HG03135 (cell line): ENCODE measurements around the gene NOA1.
A peak's percentile ranks its signal among the peaks of the same experiment; 100 is the strongest.

ENCODE experiments used
- ATAC-seq: cut with Tn5 transposase; IDR thresholded peaks from one replicate; pipeline ENCODE4 v1.9.1; 2021; ENCODE audit warnings: mild to moderate bottlenecking, moderate library complexity; ENCODE audit not compliant: unreplicated experiment

NOA1 gene

GRCh38 chr4:56977321-56978012, at the start of gene NOA1:
Gene NOA1, minus strand, starts transcription at chr4:56977606. Its CDS starts 21 bp downstream, at chr4:56977585.
- ATAC-seq = peak; percentile 85

GRCh38 chr4:57023104-57023503, 45.7 kb upstream of the NOA1 start:
- ATAC-seq = no peak

DNA sequence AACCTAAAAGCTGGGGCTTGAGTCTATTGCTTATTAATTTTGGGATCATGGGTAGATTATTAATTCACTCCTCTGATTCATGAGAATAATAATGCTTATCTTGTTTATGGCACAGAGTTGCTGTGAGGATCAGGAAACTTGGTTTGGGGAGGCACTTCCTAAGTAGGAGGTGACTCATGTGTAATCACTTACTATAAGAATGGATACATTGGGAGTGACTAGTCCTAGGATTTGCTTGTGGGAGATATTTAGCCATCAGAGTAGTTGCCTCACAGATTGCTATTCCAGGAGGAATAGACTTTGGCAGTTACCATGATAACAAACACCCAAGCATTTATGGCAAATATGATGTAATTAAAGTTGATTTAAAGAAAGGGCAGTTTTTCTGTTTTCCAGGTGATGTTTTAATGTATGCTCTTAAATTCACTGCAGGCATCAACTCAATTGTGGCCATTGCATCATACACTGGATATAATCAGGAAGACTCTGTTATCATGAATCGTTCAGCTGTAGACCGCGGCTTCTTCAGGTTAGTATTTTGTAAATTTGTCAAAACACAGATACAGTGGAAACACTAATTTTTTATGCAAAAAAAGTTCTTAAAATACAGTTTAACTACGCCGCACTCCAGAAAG, 43.2 kb upstream of the NOA1 start:
- no peak for ATAC-seq

DNA sequence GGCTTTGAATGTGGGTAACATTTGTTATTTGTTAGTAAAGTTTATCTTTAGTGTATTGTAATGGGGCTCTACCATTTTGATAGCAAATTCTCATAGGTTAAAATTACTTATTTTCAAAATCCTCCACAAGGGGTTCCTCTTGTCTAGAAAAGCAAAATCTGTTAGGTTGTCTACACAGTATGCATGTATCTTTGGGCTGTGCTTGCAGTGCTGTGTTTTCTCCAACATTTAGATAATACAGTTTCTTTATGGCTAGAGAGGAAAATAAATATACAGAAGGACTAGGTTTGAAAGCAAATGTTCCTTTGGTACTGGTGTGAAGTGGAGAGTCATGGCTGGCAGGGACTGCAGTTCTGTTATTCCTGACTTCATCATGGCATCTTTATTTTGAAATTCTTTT, 41.6 kb upstream of the NOA1 start:
- no peak for ATAC-seq

DNA sequence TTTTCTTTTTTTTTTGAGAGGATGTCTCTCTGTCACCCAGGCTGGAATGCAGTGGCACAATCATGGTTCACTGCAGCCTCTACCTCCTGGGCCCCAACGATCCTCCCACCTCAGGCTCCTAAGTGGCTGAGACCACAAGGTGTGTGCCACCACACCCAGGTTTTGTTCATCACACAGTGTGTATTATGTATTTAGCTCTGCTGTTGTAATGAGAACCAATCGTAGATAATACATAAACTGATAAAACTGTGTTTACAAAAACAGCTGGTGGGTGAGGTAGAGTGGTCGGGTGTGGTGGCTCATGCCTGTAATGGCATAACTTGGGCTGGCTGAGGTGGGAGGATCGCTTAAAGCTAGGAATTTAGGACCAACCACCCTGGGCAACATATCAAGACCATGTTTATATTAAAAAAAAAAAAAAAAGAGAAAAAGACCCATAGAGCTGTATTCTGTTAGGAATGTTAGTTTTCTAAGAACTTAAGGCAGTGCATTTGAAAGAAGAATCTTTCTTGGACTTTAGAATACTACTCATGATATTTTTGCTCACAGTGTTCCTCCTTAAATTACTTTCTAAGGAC, 36.2 kb upstream of the NOA1 start:
- no peak for ATAC-seq

DNA sequence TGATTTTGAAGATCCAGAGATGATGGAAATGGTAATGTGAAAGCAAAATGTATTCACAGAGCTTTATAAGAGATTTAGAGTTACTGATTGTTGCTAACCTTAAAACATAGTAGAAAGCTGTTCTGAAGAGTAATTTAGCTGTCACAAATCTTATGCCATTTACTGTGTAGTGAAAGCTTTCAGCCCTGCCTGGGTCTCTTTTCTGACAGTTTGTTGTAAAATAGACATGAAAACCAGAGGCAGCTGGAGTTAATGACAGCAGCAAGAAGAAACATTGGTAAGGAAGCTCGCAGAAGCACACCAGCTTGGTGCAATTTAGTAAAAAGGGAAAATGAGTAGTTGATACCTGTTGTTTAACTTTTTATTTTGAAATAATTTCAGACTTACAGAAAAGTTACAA, 22.3 kb upstream of the NOA1 start:
- no peak for ATAC-seq

- ATAC-seq = no peak
These were observed 18.1 kb upstream of the NOA1 start for GRCh38 chr4:56995525-56995924.

- ATAC-seq = no peak
These were observed 12.9 kb upstream of the NOA1 start for GRCh38 chr4:56990109-56990905.

GRCh38 chr4:56986952-56987351, 9.5 kb upstream of the NOA1 start:
- ATAC-seq = no peak

- ATAC-seq = no peak
These were observed 8.8 kb upstream of the NOA1 start for GRCh38 chr4:56986192-56986591.

- ATAC-seq = no peak
These were observed 4.4 kb upstream of the NOA1 start for GRCh38 chr4:56981795-56982201.

DNA sequence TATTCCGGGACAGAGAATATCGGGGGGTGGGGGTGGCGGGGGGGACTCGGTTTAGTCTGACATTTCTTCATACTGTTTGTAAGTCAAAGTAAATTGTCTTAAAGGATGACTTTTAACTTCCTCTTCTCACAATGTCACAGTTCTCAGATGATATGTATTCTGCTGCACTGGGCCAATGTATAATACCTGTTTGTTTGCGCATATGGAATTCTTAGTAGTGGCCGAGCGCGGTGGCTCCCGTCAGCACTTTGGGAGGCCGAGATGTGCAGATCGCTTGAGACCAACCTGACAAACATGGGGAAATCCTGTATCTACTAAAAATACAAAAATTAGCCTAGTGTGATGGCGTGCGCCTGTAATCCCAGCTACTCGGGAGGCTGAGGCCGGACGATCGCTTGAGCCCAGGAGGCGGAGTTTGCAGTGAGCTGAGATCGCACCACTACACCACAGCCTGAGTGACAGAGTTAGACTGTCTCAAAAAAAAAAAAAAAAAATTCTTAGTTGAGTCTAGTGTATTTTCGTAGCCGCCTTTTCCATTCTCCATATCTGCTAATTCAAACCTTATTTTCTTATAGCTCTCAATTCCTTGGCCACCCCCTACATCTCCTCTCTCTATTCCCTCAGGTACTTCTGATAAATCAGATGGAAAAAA, 2.1 kb upstream of the NOA1 start:
- no peak for ATAC-seq

- peak; percentile 41 for ATAC-seq
These were observed 1.4 kb upstream of the NOA1 start, which contains the start of gene POLR2B for GRCh38 chr4:56978750-56979303. Gene POLR2B, plus strand, starts transcription at chr4:56978896. Its CDS starts 90 bp downstream, at chr4:56978986.

- ATAC-seq = peak; percentile 31
These were observed 527 bp downstream of the NOA1 start for GRCh38 chr4:56976837-56977320.

DNA sequence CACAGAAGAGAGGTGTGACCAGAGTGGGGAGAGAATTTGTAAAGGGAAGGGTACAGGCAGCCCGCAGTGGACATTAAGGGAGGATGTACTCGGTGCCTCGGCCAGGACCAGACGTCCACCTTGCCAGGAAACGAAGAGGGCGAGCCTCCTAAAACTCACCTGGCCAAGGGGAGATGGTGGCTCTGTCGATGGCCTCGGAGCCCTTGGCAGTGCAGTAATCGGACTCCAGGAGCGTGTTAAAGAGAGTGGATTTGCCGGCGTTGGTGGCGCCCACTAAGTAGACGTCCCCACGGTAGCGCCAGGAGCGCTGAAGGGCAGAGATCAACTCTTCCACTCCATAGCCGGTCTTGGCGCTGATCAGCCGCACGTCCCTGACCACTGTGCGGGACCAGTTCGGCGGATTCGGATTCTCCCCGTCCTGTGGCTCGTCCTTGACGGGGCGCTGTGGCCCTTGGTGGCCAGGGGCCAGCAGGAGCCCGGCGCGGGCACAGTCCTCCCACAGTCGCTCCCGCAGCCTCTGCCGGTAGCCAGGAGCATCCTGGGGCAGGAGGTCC, 1.0 kb downstream of the NOA1 start:
- no peak for ATAC-seq

- ATAC-seq = no peak
These were observed 4.1 kb downstream of the NOA1 start for GRCh38 chr4:56973336-56973735.

DNA sequence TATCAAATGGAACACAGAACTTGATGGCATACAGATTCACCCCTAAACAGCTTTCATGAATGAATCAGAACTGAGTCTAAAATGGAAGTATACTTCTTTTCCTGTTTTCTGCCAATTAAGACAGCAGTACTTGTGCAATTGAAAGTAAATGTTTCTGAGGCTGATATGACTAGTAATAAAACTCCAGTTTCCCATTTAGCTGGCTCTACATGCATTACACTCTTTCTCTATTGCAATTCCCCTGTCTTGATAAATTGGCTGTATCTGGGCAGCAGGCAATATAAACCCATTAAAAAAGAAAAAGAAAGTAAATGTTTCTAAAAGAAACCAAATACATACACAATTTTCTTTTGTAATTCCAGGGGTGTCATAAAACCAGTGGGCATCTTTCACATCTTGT, 4.6 kb downstream of the NOA1 start:
- no peak for ATAC-seq

- ATAC-seq = no peak
These were observed 5.0 kb downstream of the NOA1 start for GRCh38 chr4:56972389-56972788.

DNA sequence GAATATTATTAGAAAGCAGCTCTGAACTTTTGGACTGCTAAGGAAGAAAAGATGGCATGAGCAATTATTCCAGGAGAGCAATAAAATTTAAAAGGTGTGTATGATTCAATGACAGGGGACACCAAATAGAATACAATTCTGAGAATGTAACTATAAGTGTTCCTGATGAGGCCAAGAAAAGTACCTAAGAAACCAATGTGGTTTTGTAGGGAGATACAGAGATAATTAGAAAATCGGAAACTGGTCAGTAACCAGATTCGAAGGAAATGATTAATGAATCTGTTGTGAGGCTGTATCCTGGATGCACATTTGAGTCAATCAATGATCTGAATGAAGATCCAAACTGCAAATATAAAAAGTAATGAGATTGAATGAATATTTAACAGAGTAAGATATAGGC, 6.0 kb downstream of the NOA1 start:
- no peak for ATAC-seq

- no peak for ATAC-seq
These were observed 16.3 kb downstream of the NOA1 start for GRCh38 chr4:56961107-56961500.
